Neuron (in vitro differentiated cells): ENCODE data around the gene CNTNAP2.

Source experiments
- H2AFZ ChIP-seq: one replicate; pipeline ENCODE4 v1.6.1; 2013; ENCODE audit warnings: low read depth, mild to moderate bottlenecking, inconsistent platforms, low read length, moderate library complexity
- H3K27me3 ChIP-seq: one replicate; pipeline ENCODE4 v1.6.1; 2013; ENCODE audit warnings: low read length; ENCODE audit not compliant: insufficient read depth
- H3K36me3 ChIP-seq: one replicate; pipeline ENCODE4 v1.6.1; 2013; ENCODE audit warnings: low read length; ENCODE audit not compliant: insufficient read depth
- H3K4me1 ChIP-seq: one replicate; pipeline ENCODE4 v1.6.1; 2013; ENCODE audit warnings: low read length; ENCODE audit not compliant: insufficient read depth
- H3K4me3 ChIP-seq: 2 replicates; pipeline ENCODE4 v1.5.1; 2013; ENCODE audit warnings: mild to moderate bottlenecking, low read length, moderate library complexity
- H3K9me3 ChIP-seq: one replicate; pipeline ENCODE4 v1.6.1; 2013; ENCODE audit warnings: low read length

CNTNAP2 gene

GRCh38 chr7:147033641-147034040 is 917.0 kb downstream of the CNTNAP2 start:
- H3K4me1 ChIP-seq, result no peaks in the 10 kb centered on the region
- no peak overlapping the region for H2AFZ ChIP-seq
- no peaks in the 10 kb centered on the region for H3K36me3 ChIP-seq
- H3K27me3 ChIP-seq, result no peaks in the 10 kb centered on the region
- H3K9me3 ChIP-seq, result no peaks in the 10 kb centered on the region
- H3K4me3 ChIP-seq, result no peak overlapping the region

GRCh38 chr7:147041438-147041837 is 924.8 kb downstream of the CNTNAP2 start:
- Histone ChIP-seq H3K9me3 (no peaks in the 10 kb centered on the region), H2AFZ (no peak overlapping the region), H3K36me3 (no peaks in the 10 kb centered on the region), H3K4me3 (no peak overlapping the region), H3K4me1 (no peaks in the 10 kb centered on the region), H3K27me3 (no peaks in the 10 kb centered on the region)

- Histone ChIP-seq H2AFZ (no peak overlapping the region), H3K36me3 (no peaks in the 10 kb centered on the region), H3K9me3 (no peaks in the 10 kb centered on the region), H3K4me1 (no peaks in the 10 kb centered on the region), H3K27me3 (no peaks in the 10 kb centered on the region), H3K4me3 (no peak overlapping the region)
Measured at GRCh38 chr7:147044941-147045340, 928.3 kb downstream of the CNTNAP2 start.

GRCh38 chr7:147047696-147048095 is 931.1 kb downstream of the CNTNAP2 start:
- no peaks in the 10 kb centered on the region for H3K4me1 ChIP-seq

GRCh38 chr7:147048864-147049263 is 932.3 kb downstream of the CNTNAP2 start:
- no peaks in the 10 kb centered on the region for H3K27me3 ChIP-seq
- no peaks in the 10 kb centered on the region for H3K4me1 ChIP-seq
- H3K36me3 ChIP-seq, result no peaks in the 10 kb centered on the region
- no peak overlapping the region for H3K4me3 ChIP-seq
- no peak overlapping the region for H2AFZ ChIP-seq
- no peaks in the 10 kb centered on the region for H3K9me3 ChIP-seq

More at GRCh38 chr7:147047696-147048095, 931.1 kb downstream of the CNTNAP2 start:
- no peak overlapping the region for H3K4me3 ChIP-seq
- H3K9me3 ChIP-seq, result no peaks in the 10 kb centered on the region
- H3K36me3 ChIP-seq, result no peaks in the 10 kb centered on the region
- H3K27me3 ChIP-seq, result no peaks in the 10 kb centered on the region
- no peak overlapping the region for H2AFZ ChIP-seq

- Histone ChIP-seq H3K9me3 (no peaks in the 10 kb centered on the region), H3K36me3 (no peaks in the 10 kb centered on the region)
Measured at GRCh38 chr7:147052818-147053217, 936.2 kb downstream of the CNTNAP2 start.

GRCh38 chr7:147053746-147054145 is 937.1 kb downstream of the CNTNAP2 start:
- Histone ChIP-seq H3K4me3 (no peak overlapping the region), H3K4me1 (no peaks in the 10 kb centered on the region), H3K36me3 (no peaks in the 10 kb centered on the region), H3K27me3 (no peaks in the 10 kb centered on the region), H3K9me3 (no peaks in the 10 kb centered on the region), H2AFZ (no peak overlapping the region)

More at GRCh38 chr7:147052818-147053217, 936.2 kb downstream of the CNTNAP2 start:
- H3K4me1 ChIP-seq, result no peaks in the 10 kb centered on the region
- no peak overlapping the region for H2AFZ ChIP-seq
- H3K4me3 ChIP-seq, result no peak overlapping the region
- H3K27me3 ChIP-seq, result no peaks in the 10 kb centered on the region

GRCh38 chr7:147060070-147060469 is 943.5 kb downstream of the CNTNAP2 start:
- H3K4me3 ChIP-seq, result no peak overlapping the region
- no peaks in the 10 kb centered on the region for H3K36me3 ChIP-seq
- no peaks in the 10 kb centered on the region for H3K9me3 ChIP-seq
- H3K4me1 ChIP-seq, result no peaks in the 10 kb centered on the region
- no peak overlapping the region for H2AFZ ChIP-seq
- H3K27me3 ChIP-seq, result no peaks in the 10 kb centered on the region

- Histone ChIP-seq H2AFZ (no peak overlapping the region), H3K36me3 (no peaks in the 10 kb centered on the region), H3K27me3 (no peaks in the 10 kb centered on the region), H3K9me3 (no peaks in the 10 kb centered on the region), H3K4me1 (no peaks in the 10 kb centered on the region), H3K4me3 (no peak overlapping the region)
Measured at GRCh38 chr7:147062897-147063296, 946.3 kb downstream of the CNTNAP2 start.

GRCh38 chr7:147068842-147069241 is 952.2 kb downstream of the CNTNAP2 start:
- no peaks in the 10 kb centered on the region for H3K4me1 ChIP-seq
- no peaks in the 10 kb centered on the region for H3K9me3 ChIP-seq
- H3K4me3 ChIP-seq, result no peak overlapping the region
- H3K27me3 ChIP-seq, result no peaks in the 10 kb centered on the region
- no peaks in the 10 kb centered on the region for H3K36me3 ChIP-seq
- H2AFZ ChIP-seq, result no peak overlapping the region

- Histone ChIP-seq H3K27me3 (no peaks in the 10 kb centered on the region), H2AFZ (no peak overlapping the region), H3K4me3 (no peak overlapping the region), H3K9me3 (no peaks in the 10 kb centered on the region), H3K36me3 (no peaks in the 10 kb centered on the region), H3K4me1 (no peaks in the 10 kb centered on the region)
Measured at GRCh38 chr7:147069771-147070170, 953.2 kb downstream of the CNTNAP2 start.

- Histone ChIP-seq H3K36me3 (no peaks in the 10 kb centered on the region), H3K27me3 (no peaks in the 10 kb centered on the region), H3K4me1 (no peaks in the 10 kb centered on the region), H3K9me3 (no peaks in the 10 kb centered on the region), H2AFZ (no peak overlapping the region), H3K4me3 (no peak overlapping the region)
Measured at GRCh38 chr7:147070886-147071285, 954.3 kb downstream of the CNTNAP2 start.

GRCh38 chr7:147071536-147071935 is 954.9 kb downstream of the CNTNAP2 start:
- Histone ChIP-seq H3K27me3 (no peaks in the 10 kb centered on the region), H2AFZ (no peak overlapping the region), H3K4me3 (no peak overlapping the region), H3K4me1 (no peaks in the 10 kb centered on the region), H3K9me3 (no peaks in the 10 kb centered on the region), H3K36me3 (no peaks in the 10 kb centered on the region)

- Histone ChIP-seq H2AFZ (no peak overlapping the region), H3K9me3 (no peaks in the 10 kb centered on the region), H3K27me3 (no peaks in the 10 kb centered on the region), H3K36me3 (no peaks in the 10 kb centered on the region), H3K4me3 (no peak overlapping the region), H3K4me1 (no peaks in the 10 kb centered on the region)
Measured at GRCh38 chr7:147078312-147078711, 961.7 kb downstream of the CNTNAP2 start.
